KMS-11 (cell line): ENCODE measurements around the gene SNRPF.

Experiments
- H2AFZ ChIP-seq: fragments of 200-600 bp; sonication (generic); 2 replicates; pipeline ENCODE4 v1.6.1; 2016; ENCODE audit warnings: antibody characterized with exemption, mixed run types, low read depth
- H3K27ac ChIP-seq: fragments of 200-600 bp; sonication (generic); 2 replicates; pipeline ENCODE4 v1.6.1; 2016; ENCODE audit warnings: mild to moderate bottlenecking, mixed run types
- H3K27me3 ChIP-seq: fragments of 200-600 bp; sonication (generic); 2 replicates; pipeline ENCODE4 v1.6.1; 2017; ENCODE audit warnings: mild to moderate bottlenecking, low read depth, mixed run types, moderate library complexity; ENCODE audit not compliant: insufficient read depth
- H3K36me3 ChIP-seq: fragments of 200-600 bp; sonication (generic); 2 replicates; pipeline ENCODE4 v1.6.1; 2017; ENCODE audit warnings: mild to moderate bottlenecking, mixed run types; ENCODE audit not compliant: insufficient read depth
- H3K4me1 ChIP-seq: fragments of 200-600 bp; sonication (generic); 2 replicates; pipeline ENCODE4 v1.6.1; 2016; ENCODE audit warnings: mild to moderate bottlenecking, low read depth, mixed run types; ENCODE audit not compliant: poor library complexity, severe bottlenecking
- H3K4me2 ChIP-seq: fragments of 200-600 bp; sonication (generic); 2 replicates; pipeline ENCODE4 v1.7.0; 2016; ENCODE audit warnings: mild to moderate bottlenecking, mixed run types
- H3K4me3 ChIP-seq: fragments of 200-600 bp; sonication (generic); IDR thresholded peaks from 2 replicates; pipeline ENCODE4 v1.6.1; 2017; ENCODE audit warnings: low read depth, low read length, mixed read lengths; ENCODE audit not compliant: insufficient read depth
- H3K79me2 ChIP-seq: fragments of 200-600 bp; sonication (generic); 2 replicates; pipeline ENCODE4 v1.6.1; 2016; ENCODE audit warnings: low read depth, mixed run types; ENCODE audit not compliant: insufficient read depth
- H3K9ac ChIP-seq: fragments of 200-600 bp; sonication (generic); 2 replicates; pipeline ENCODE4 v1.6.1; 2016; ENCODE audit warnings: mild to moderate bottlenecking, mixed run types
- H4K20me1 ChIP-seq: fragments of 200-600 bp; sonication (generic); 2 replicates; pipeline ENCODE4 v1.6.1; 2016; ENCODE audit warnings: mild to moderate bottlenecking, mixed run types; ENCODE audit not compliant: insufficient read depth
- CTCF ChIP-seq: fragments of 200-600 bp; sonication (generic); conservative IDR thresholded peaks from 2 replicates; pipeline ENCODE4 v1.6.1; 2017; ENCODE audit warnings: low read depth, mild to moderate bottlenecking, antibody characterized with exemption, low read length, moderate library complexity, mixed read lengths

Gene SNRPF

GRCh38 chr12:95877622-95878021, 18.9 kb downstream of the SNRPF start:
- Histone ChIP-seq H3K27ac (peak overlapping the region; percentile 30; the same call in 1 of the 2 replicates), H3K27me3 (no peaks in the 10 kb centered on the region), H3K9ac (no peak overlapping the region), H3K79me2 (no peaks in the 10 kb centered on the region), H2AFZ (no peak overlapping the region), H4K20me1 (no peaks in the 10 kb centered on the region), H3K4me3 (no peak overlapping the region), H3K36me3 (no peaks in the 10 kb centered on the region), H3K4me2 (peak overlapping the region; percentile 46; the same call in 1 of the 2 replicates), H3K4me1 (peaks cover 23% of the 10 kb centered on the region)
- no peak for TF ChIP-seq CTCF

GRCh38 chr12:95880895-95881294, 22.1 kb downstream of the SNRPF start:
- Histone ChIP-seq H3K79me2 (no peaks in the 10 kb centered on the region), H4K20me1 (no peaks in the 10 kb centered on the region), H3K4me1 (peaks cover 23% of the 10 kb centered on the region), H3K4me2 (no peak overlapping the region), H3K4me3 (no peak overlapping the region), H2AFZ (no peak overlapping the region), H3K27me3 (no peaks in the 10 kb centered on the region), H3K9ac (no peak overlapping the region), H3K36me3 (no peaks in the 10 kb centered on the region), H3K27ac (no peak overlapping the region)
- no peak for TF ChIP-seq CTCF

- no peak for TF ChIP-seq CTCF
- H3K27ac ChIP-seq, result no peak overlapping the region
- H3K9ac ChIP-seq, result no peak overlapping the region
- no peaks in the 10 kb centered on the region for H3K27me3 ChIP-seq
- no peaks in the 10 kb centered on the region for H3K79me2 ChIP-seq
- H3K4me3 ChIP-seq, result no peak overlapping the region
- no peaks in the 10 kb centered on the region for H4K20me1 ChIP-seq
- H2AFZ ChIP-seq, result no peak overlapping the region
- peaks cover 23% of the 10 kb centered on the region for H3K4me1 ChIP-seq
- no peak overlapping the region for H3K4me2 ChIP-seq
- no peaks in the 10 kb centered on the region for H3K36me3 ChIP-seq
Observed at GRCh38 chr12:95881331-95881955, 22.7 kb downstream of the SNRPF start.

GRCh38 chr12:95882080-95882479, 23.3 kb downstream of the SNRPF start:
- Histone ChIP-seq H3K4me3 (no peak overlapping the region), H3K79me2 (no peaks in the 10 kb centered on the region), H3K4me1 (peaks cover 19% of the 10 kb centered on the region), H3K27ac (no peak overlapping the region), H4K20me1 (no peaks in the 10 kb centered on the region), H2AFZ (no peak overlapping the region), H3K36me3 (no peaks in the 10 kb centered on the region), H3K4me2 (no peak overlapping the region), H3K9ac (no peak overlapping the region), H3K27me3 (no peaks in the 10 kb centered on the region)
- TF ChIP-seq CTCF, result no peak
